Stimulated activated CD8-positive, alpha-beta memory T cell treated with anti-CD3 and anti-CD28 coated beads, Interleukin-7, amount 100 ng/mL, for 1 hour (primary cell): ENCODE results near the gene FAU.
A peak's percentile ranks its signal among the peaks of the same experiment; 100 is the strongest.
"Not testable (repeated sequence)": the region's sequence is repeated elsewhere in the genome, so short reads cannot be mapped to it uniquely, and the experiment has no call there.

Experiments used
- DNase-seq, 2 donors: peaks; one replicate each; pipeline ENCODE4 v3.0.0-alpha.2; 2020; ENCODE audit warnings: low read depth in 2 of 2

Gene FAU

GRCh38 chr11:65120831-65121230 is 1.1 kb downstream of the FAU start:
- DNase-seq, result no peak

- DNase-seq, result no peak
Observed at GRCh38 chr11:65119670-65119995, 2.3 kb downstream of the FAU start.

GRCh38 chr11:65118891-65119669 is 2.9 kb downstream of the FAU start:
- DNase-seq, result not testable (repeated sequence)

GRCh38 chr11:65118097-65118837 is 3.7 kb downstream of the FAU start:
- DNase-seq, result no peak

GRCh38 chr11:65117206-65118096 is 4.5 kb downstream of the FAU start, which contains the start of gene ZNHIT2:
ZNHIT2 (minus strand) TSS chr11:65117701; CDS start chr11:65117653, 48 bp downstream.
- peak; percentile 100 for DNase-seq

- no peak for DNase-seq
Observed at GRCh38 chr11:65116370-65117205, 5.3 kb downstream of the FAU start.

- DNase-seq, result no peak
Observed at GRCh38 chr11:65115361-65116082, 6.4 kb downstream of the FAU start.

- no peak for DNase-seq
Observed at GRCh38 chr11:65114538-65115171, 7.3 kb downstream of the FAU start.

GRCh38 chr11:65113839-65114238 is 8.1 kb downstream of the FAU start:
- no peak for DNase-seq

GRCh38 chr11:65113361-65113756 is 8.6 kb downstream of the FAU start:
- no peak for DNase-seq

GRCh38 chr11:65112546-65113360 is 9.2 kb downstream of the FAU start:
- peak; percentile 49 to 52 for DNase-seq

- DNase-seq, result peak; percentile 75 to 88
Observed at GRCh38 chr11:65111744-65112545, 10.0 kb downstream of the FAU start, which contains the start of gene TM7SF2. TM7SF2 (plus strand) TSS chr11:65111872; CDS start chr11:65112016, 144 bp downstream.

- DNase-seq, result no peak
Observed at GRCh38 chr11:65111159-65111743, 10.7 kb downstream of the FAU start.

- peak; percentile 92 to 98 for DNase-seq
Observed at GRCh38 chr11:65110354-65110861, 11.5 kb downstream of the FAU start.

- no peak for DNase-seq
Observed at GRCh38 chr11:65109231-65110198, 12.4 kb downstream of the FAU start.

- DNase-seq, result no peak
Observed at GRCh38 chr11:65108469-65109123, 13.3 kb downstream of the FAU start.
